K562 (cell line): ENCODE data around the gene PJA1.

Experiments
- DACH1 ChIP-seq: fragments of 450-650 bp; IDR thresholded peaks from 2 replicates; pipeline ENCODE4 v1.6.1; 2018; ENCODE audit not compliant: partially characterized antibody
- FOXM1 ChIP-seq, 2 experiments: fragments of 450-650 bp in 1 of 2; sonication (generic) in 1 of 2; formaldehyde crosslinking in 1 of 2; IDR thresholded peaks; 2 replicates each; pipeline versions ENCODE4 v1.6.1 to v1.9.0; 2017 to 2022; ENCODE audit warnings: low read depth in 2 of 2, mild to moderate bottlenecking in 2 of 2, missing genetic modification reagents in 1 of 2, moderate library complexity in 1 of 2
- HDAC2 ChIP-seq: fragments of 450-650 bp; IDR thresholded peaks from 2 replicates; pipeline ENCODE4 v1.6.1; 2016; ENCODE audit warnings: mild to moderate bottlenecking
- KDM5B ChIP-seq: fragments of 200-600 bp; sonication (generic); IDR thresholded peaks from 2 replicates; pipeline ENCODE4 v1.6.1; 2012; ENCODE audit warnings: low read depth, mild to moderate bottlenecking, moderate library complexity, low read length, control low read depth, inconsistent platforms; ENCODE audit not compliant: insufficient replicate concordance
- MAFF ChIP-seq: IDR thresholded peaks from 2 replicates; pipeline ENCODE4 v1.6.1; 2012; ENCODE audit warnings: low read length, improper control_type of control experiment
- NR2C2 ChIP-seq, 2 experiments: fragments of 200-800 bp in 1 of 2; sonication (Bioruptor generic) in 1 of 2; sonication (generic) in 1 of 2; formaldehyde crosslinking in 1 of 2; IDR thresholded peaks; 2 replicates each; pipeline versions ENCODE4 v1.6.1 to v1.8.0; 2016 to 2022; ENCODE audit warnings: mild to moderate bottlenecking in 1 of 2, missing compliant biosample characterization in 1 of 2, missing genetic modification characterization in 1 of 2, missing genetic modification reagents in 1 of 2
- RBM15 ChIP-seq: fragments of 200-400 bp; formaldehyde crosslinking; IDR thresholded peaks from 2 replicates; pipeline ENCODE4 v1.6.1; 2018; ENCODE audit warnings: mild to moderate bottlenecking, low read length, moderate library complexity; ENCODE audit not compliant: insufficient read depth
- RFX5 ChIP-seq: IDR thresholded peaks from 2 replicates; pipeline ENCODE4 v1.6.1; 2011; ENCODE audit warnings: low read depth, mild to moderate bottlenecking, improper control_type of control experiment, low read length
- RUNX1 ChIP-seq: sonication (generic); IDR thresholded peaks from 2 replicates; pipeline ENCODE4 v1.6.1; 2016; ENCODE audit warnings: antibody characterized with exemption, low read depth
- SIN3A ChIP-seq, 2 experiments: fragments of 150-350 bp in 1 of 2; IDR thresholded peaks; 2 replicates each; pipeline ENCODE4 v1.6.1; 2011 to 2016; ENCODE audit warnings: borderline replicate concordance in 2 of 2, low read depth in 2 of 2, low read length in 2 of 2, mild to moderate bottlenecking in 2 of 2, moderate library complexity in 2 of 2; ENCODE audit not compliant: control insufficient read depth in 1 of 2
- STAT6 ChIP-seq: sonication (generic); formaldehyde crosslinking; IDR thresholded peaks from 2 replicates; pipeline ENCODE4 v1.8.1; 2023; ENCODE audit warnings: mild to moderate bottlenecking, missing genetic modification reagents
- TRIM24 ChIP-seq, 2 experiments: fragments of 450-650 bp; IDR thresholded peaks; 2 replicates each; pipeline ENCODE4 v1.6.1; 2016

GRCh38 chrX:69142788-69143469 is 22.3 kb downstream of the PJA1 start:
- TF ChIP-seq FOXM1 (IDR thresholded peaks at IDR 0.05; ENCODE audit: low read depth) = no peak
- no peak for TF ChIP-seq FOXM1 (CRISPR knock-in tag; IDR thresholded peaks at IDR 0.05; ENCODE audit: low read depth)
- TF ChIP-seq MAFF = no peak
- no peak for TF ChIP-seq HDAC2
- TF ChIP-seq DACH1 = no peak
- TF ChIP-seq RUNX1 = no peak
- no peak for TF ChIP-seq SIN3A (IDR thresholded peaks at IDR 0.05; ENCODE audit: borderline replicate concordance in 2 of 2, control insufficient read depth in 1 of 2, low read depth in 2 of 2, low read length in 2 of 2)
- TF ChIP-seq RFX5 = no peak
- TF ChIP-seq KDM5B = no peak
- TF ChIP-seq RBM15 = no peak
- no peak for TF ChIP-seq TRIM24 (IDR thresholded peaks at IDR 0.05)
- TF ChIP-seq NR2C2 (CRISPR knock-in tag; IDR thresholded peaks at IDR 0.05) = no peak
- TF ChIP-seq NR2C2 (tag; IDR thresholded peaks at IDR 0.05) = no peak
- no peak for TF ChIP-seq STAT6 (CRISPR knock-in tag)
